Measurements from ENCODE around the gene SEC22A.

The SEC22A gene

GRCh38 chr3:123292321-123293310, 90.9 kb downstream of the SEC22A start:
- DNase-seq (ENCODE audit: insufficient read length, low spot score): no peak
- no peak for TF ChIP-seq POLR2A (IDR thresholded peaks at IDR 0.05; ENCODE audit: low read depth, low read length)

GRCh38 chr3:123294296-123294938, 92.7 kb downstream of the SEC22A start:
- DNase-seq (ENCODE audit: insufficient read length, low spot score) (no peak), FAIRE-seq (no peak)
- TF ChIP-seq POLR2A (IDR thresholded peaks at IDR 0.05; ENCODE audit: low read depth, low read length): no peak

More at GRCh38 chr3:123292321-123293310, 90.9 kb downstream of the SEC22A start:
- FAIRE-seq: no peak

GRCh38 chr3:123295171-123295900, 93.6 kb downstream of the SEC22A start:
- TF ChIP-seq POLR2A (IDR thresholded peaks at IDR 0.05; ENCODE audit: low read depth, low read length): no peak
- no peak for DNase-seq (ENCODE audit: insufficient read length, low spot score)
- FAIRE-seq: no peak

- TF ChIP-seq POLR2A (IDR thresholded peaks at IDR 0.05; ENCODE audit: low read depth, low read length): no peak
- no peak for FAIRE-seq
- no peak for DNase-seq (ENCODE audit: insufficient read length, low spot score)
Observed at GRCh38 chr3:123295901-123296250, 94.1 kb downstream of the SEC22A start.

- FAIRE-seq: no peak
- DNase-seq (ENCODE audit: insufficient read length, low spot score): no peak
Observed at GRCh38 chr3:123296261-123296660, 94.5 kb downstream of the SEC22A start.

GRCh38 chr3:123296836-123297626, 95.3 kb downstream of the SEC22A start:
- no peak for FAIRE-seq
- TF ChIP-seq POLR2A (IDR thresholded peaks at IDR 0.05; ENCODE audit: low read depth, low read length): no peak
- DNase-seq (ENCODE audit: insufficient read length, low spot score): no peak

More at GRCh38 chr3:123296261-123296660, 94.5 kb downstream of the SEC22A start:
- no peak for TF ChIP-seq POLR2A (IDR thresholded peaks at IDR 0.05; ENCODE audit: low read depth, low read length)

GRCh38 chr3:123297627-123297899, 95.8 kb downstream of the SEC22A start:
- no peak for TF ChIP-seq POLR2A (IDR thresholded peaks at IDR 0.05; ENCODE audit: low read depth, low read length)
- DNase-seq (ENCODE audit: insufficient read length, low spot score): no peak
- no peak for FAIRE-seq

GRCh38 chr3:123298903-123299302, 97.2 kb downstream of the SEC22A start:
- no peak for DNase-seq (ENCODE audit: insufficient read length, low spot score)
- FAIRE-seq: no peak
- TF ChIP-seq POLR2A (IDR thresholded peaks at IDR 0.05; ENCODE audit: low read depth, low read length): no peak

- no peak for DNase-seq (ENCODE audit: insufficient read length, low spot score)
- TF ChIP-seq POLR2A (IDR thresholded peaks at IDR 0.05; ENCODE audit: low read depth, low read length): no peak
- FAIRE-seq: no peak
Observed at GRCh38 chr3:123299581-123299980, 97.8 kb downstream of the SEC22A start.

GRCh38 chr3:123300056-123300455, 98.3 kb downstream of the SEC22A start:
- DNase-seq (ENCODE audit: insufficient read length, low spot score) (no peak), FAIRE-seq (no peak)
- TF ChIP-seq POLR2A (IDR thresholded peaks at IDR 0.05; ENCODE audit: low read depth, low read length): no peak

- FAIRE-seq (no peak), DNase-seq (ENCODE audit: insufficient read length, low spot score) (no peak)
Observed at GRCh38 chr3:123300583-123300982, 98.8 kb downstream of the SEC22A start.

GRCh38 chr3:123301331-123302184, 99.8 kb downstream of the SEC22A start:
- FAIRE-seq (no peak), DNase-seq (ENCODE audit: insufficient read length, low spot score) (no peak)
- TF ChIP-seq POLR2A (IDR thresholded peaks at IDR 0.05; ENCODE audit: low read depth, low read length): no peak

More at GRCh38 chr3:123300583-123300982, 98.8 kb downstream of the SEC22A start:
- no peak for TF ChIP-seq POLR2A (IDR thresholded peaks at IDR 0.05; ENCODE audit: low read depth, low read length)

- DNase-seq (ENCODE audit: insufficient read length, low spot score) (no peak), FAIRE-seq (no peak)
- TF ChIP-seq POLR2A (IDR thresholded peaks at IDR 0.05; ENCODE audit: low read depth, low read length): no peak
Observed at GRCh38 chr3:123302961-123303360, 101.2 kb downstream of the SEC22A start.
